NCI-H345 (cell line): Measurements from ENCODE around the gene TFR2.

ENCODE experiments used
- DNase-seq: peaks from one replicate; lab custom pipeline; 2025; lab: John Stamatoyannopoulos, UW

The TFR2 gene

DNA sequence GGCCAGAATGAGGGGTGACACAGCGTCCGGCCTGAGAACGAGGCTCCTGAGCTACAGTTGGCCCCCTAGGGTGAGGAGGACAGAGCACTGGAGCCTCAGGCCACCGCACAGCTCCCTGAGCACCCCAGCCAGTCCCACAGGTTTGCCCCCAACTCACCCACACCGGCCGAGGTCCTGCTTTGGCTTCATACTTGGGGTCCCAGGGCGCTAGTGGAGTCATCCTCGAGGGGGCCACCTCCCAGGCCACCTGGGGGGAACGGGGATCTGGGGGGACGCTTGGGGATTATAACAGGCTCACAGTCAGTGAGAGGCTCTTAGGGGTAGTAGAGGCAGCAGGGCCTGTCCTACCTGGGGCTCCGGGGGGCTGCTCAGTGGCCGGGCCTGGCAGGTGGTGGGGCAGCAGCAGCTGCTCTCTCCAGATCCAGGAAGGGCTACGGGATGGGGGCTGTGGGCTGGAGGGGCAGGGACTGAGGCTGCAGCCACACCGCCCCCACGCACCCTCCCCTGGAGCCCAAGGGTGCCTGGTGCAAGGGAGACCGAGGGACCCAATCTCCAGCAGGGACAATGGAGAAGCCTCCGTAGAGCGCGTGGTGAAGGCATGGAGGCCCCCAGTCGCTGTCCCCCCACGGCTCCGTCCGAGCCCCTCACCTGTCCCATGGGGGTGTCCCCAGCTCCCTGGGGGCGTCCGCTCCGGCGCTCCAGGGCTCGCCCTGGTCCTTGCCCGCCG, 68.2 kb downstream of the TFR2 start:
- no peak for DNase-seq

DNA sequence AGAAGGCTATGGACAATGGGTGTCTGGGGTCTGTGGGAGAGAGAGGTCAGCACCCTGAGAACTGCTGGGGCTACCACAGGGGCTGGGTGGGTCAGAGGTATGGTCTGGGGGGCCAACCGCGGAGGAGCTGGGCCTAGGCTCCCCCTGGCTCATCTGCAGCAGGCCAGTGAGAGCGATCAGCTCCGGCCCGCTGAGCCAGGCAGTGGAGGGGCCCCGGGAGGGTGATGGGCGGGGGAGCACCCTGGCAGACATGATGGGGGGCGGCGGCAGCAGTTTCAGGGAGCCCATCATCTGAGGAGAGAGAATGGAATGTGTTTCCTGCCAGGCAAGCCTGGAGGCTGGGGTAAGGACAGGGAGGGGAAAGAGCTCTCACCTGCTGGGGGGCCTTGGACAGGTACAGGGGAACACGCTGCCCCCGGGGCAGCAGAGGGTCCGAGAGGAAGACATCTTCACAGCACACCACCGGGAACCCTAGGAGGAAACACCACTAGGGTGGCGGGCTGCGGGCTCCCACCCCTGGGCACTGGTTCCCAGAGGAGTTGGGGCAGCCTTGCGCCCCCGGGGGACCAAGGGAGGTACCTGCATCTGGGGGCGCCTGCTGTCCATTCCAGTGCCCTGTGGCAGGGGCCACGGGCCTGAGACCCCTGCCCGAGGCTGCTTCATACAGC, 68.9 kb downstream of the TFR2 start:
- no peak for DNase-seq

- DNase-seq, result no peak
Measured at GRCh38 chr7:100571829-100572116, 69.6 kb downstream of the TFR2 start.

DNA sequence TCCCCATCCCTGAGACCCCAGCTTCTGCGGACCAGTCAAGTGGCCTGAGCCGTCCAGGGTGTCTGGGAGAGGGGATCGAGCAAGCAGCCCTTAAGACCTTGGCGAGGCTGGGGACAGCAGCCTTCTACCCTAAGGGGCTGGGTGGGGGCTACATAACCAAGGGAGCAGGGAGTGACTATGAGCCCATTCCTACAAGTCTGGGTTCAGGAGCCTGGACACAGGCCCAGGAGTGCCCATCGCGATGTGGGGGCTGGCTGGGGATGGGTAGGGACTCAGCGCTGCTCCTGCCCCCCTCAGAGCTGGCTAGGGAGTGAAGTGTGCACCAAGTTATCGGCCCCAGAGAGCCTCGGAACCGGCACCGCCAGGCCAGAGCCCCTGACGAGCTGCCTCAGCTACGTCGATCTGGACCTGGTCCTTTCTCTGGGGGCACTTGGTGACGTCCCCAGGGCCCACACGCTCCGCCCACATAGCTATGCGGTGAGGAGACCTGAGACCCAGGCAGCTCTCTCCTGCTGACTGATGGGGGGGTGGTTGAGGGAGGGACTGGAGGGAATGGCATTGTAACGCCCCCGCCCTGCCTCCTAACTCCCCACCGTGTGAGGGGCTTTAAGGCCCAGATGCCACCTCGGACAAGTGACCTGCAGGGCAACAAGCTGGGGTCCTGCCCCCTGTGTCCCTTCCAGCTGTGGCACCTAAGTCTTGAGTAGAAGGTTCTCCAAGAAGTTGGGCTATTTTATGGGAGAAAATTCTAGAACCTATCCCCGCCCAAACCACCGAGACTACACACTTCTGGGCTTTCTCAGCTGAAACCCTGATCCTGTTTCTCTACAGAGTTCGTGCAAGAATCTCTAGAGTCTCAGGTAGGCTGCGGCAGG, 70.2 kb downstream of the TFR2 start:
- no peak for DNase-seq
